Measurements from ENCODE around the gene TMED1. TPM values are rescaled to one million over a fixed set of nuclear protein-coding genes. Genes with fewer than 3 reads are reported as not detected.
"Not testable (repeated sequence)": the region's sequence is repeated elsewhere in the genome, so short reads cannot be mapped to it uniquely, and the experiment has no call there.

TMED1 gene
- total and polyA plus RNA-seq, 2 donors (not counting 1 experiment from before 2014, with no cell fraction given) = 40.1 to 42.3 TPM

GRCh38 chr19:10842788-10843187 is 6.8 kb upstream of the TMED1 start:
- no peaks in the 10 kb centered on the region for H3K4me1 ChIP-seq (ENCODE audit: control insufficient read depth, extremely low read depth, insufficient read depth, low read length)
- no peaks in the 10 kb centered on the region for H3K9me3 ChIP-seq (ENCODE audit: control insufficient read depth, insufficient read depth, low read depth, low read length)
- H3K79me2 ChIP-seq (ENCODE audit: control insufficient read depth, insufficient read depth, low read length) = no peaks in the 10 kb centered on the region
- no peaks in the 10 kb centered on the region for H4K20me1 ChIP-seq (ENCODE audit: control insufficient read depth, extremely low read depth, insufficient read depth, low read length)
- H3K4me2 ChIP-seq (ENCODE audit: extremely low read depth, insufficient read depth, low read length) = no peak overlapping the region
- no peak overlapping the region for H2AFZ ChIP-seq (ENCODE audit: low read length)
- TF ChIP-seq EZH2 (IDR thresholded peaks at IDR 0.05; ENCODE audit: low read length, missing control alignments) (no peak), CTCF (conservative IDR thresholded peaks at IDR 0.05 in 1 of 2, IDR thresholded peaks at IDR 0.05 in 1 of 2; ENCODE audit: low read depth in 1 of 2, low read length in 2 of 2) (no peak)
- no peaks in the 10 kb centered on the region for H3K36me3 ChIP-seq (ENCODE audit: control insufficient read depth, insufficient read depth, low read length)
- no peak overlapping the region for H3K4me3 ChIP-seq (replicated peaks in 1 of 4; ENCODE audit: control extremely low read depth in 1 of 4, insufficient read depth in 1 of 4, low read depth in 3 of 4, low read length in 4 of 4)
- H3K27me3 ChIP-seq (ENCODE audit: control insufficient read depth, insufficient read depth, low read length) = no peaks in the 10 kb centered on the region
- DNase-seq (ENCODE audit: low read depth in 2 of 2) = no peak
- H3K9ac ChIP-seq (ENCODE audit: insufficient read depth, low read length) = no peak overlapping the region
- H3K27ac ChIP-seq (ENCODE audit: insufficient read depth, low read length) = no peak overlapping the region

GRCh38 chr19:10839114-10840050 is 3.4 kb upstream of the TMED1 start:
- no peak for TF ChIP-seq CTCF (conservative IDR thresholded peaks at IDR 0.05 in 1 of 2, IDR thresholded peaks at IDR 0.05 in 1 of 2; ENCODE audit: low read depth in 1 of 2, low read length in 2 of 2)
- Histone ChIP-seq H3K4me3 (replicated peaks in 1 of 4; ENCODE audit: control extremely low read depth in 1 of 4, insufficient read depth in 1 of 4, low read depth in 3 of 4, low read length in 4 of 4) (no peak overlapping the region), H4K20me1 (ENCODE audit: control insufficient read depth, extremely low read depth, insufficient read depth, low read length) (no peaks in the 10 kb centered on the region), H3K79me2 (ENCODE audit: control insufficient read depth, insufficient read depth, low read length) (no peaks in the 10 kb centered on the region), H3K4me2 (ENCODE audit: extremely low read depth, insufficient read depth, low read length) (no peak overlapping the region), H3K36me3 (ENCODE audit: control insufficient read depth, insufficient read depth, low read length) (peaks cover 4% of the 10 kb centered on the region), H3K9ac (ENCODE audit: insufficient read depth, low read length) (no peak overlapping the region), H3K27me3 (ENCODE audit: control insufficient read depth, insufficient read depth, low read length) (no peaks in the 10 kb centered on the region), H3K9me3 (ENCODE audit: control insufficient read depth, insufficient read depth, low read depth, low read length) (no peaks in the 10 kb centered on the region), H2AFZ (ENCODE audit: low read length) (no peak overlapping the region), H3K4me1 (ENCODE audit: control insufficient read depth, extremely low read depth, insufficient read depth, low read length) (peaks cover 8% of the 10 kb centered on the region), H3K27ac (ENCODE audit: insufficient read depth, low read length) (no peak overlapping the region)
- DNase-seq (ENCODE audit: low read depth in 2 of 2) = no peak

- peaks cover 4% of the 10 kb centered on the region for H3K36me3 ChIP-seq (ENCODE audit: control insufficient read depth, insufficient read depth, low read length)
- H3K4me3 ChIP-seq (replicated peaks in 1 of 4; ENCODE audit: control extremely low read depth in 1 of 4, insufficient read depth in 1 of 4, low read depth in 3 of 4, low read length in 4 of 4) = no peak overlapping the region
- TF ChIP-seq EZH2 (IDR thresholded peaks at IDR 0.05; ENCODE audit: low read length, missing control alignments) (no peak), CTCF (conservative IDR thresholded peaks at IDR 0.05 in 1 of 2, IDR thresholded peaks at IDR 0.05 in 1 of 2; ENCODE audit: low read depth in 1 of 2, low read length in 2 of 2) (no peak)
- no peak for DNase-seq (ENCODE audit: low read depth in 2 of 2)
- no peak overlapping the region for H3K9ac ChIP-seq (ENCODE audit: insufficient read depth, low read length)
- peaks cover 8% of the 10 kb centered on the region for H3K4me1 ChIP-seq (ENCODE audit: control insufficient read depth, extremely low read depth, insufficient read depth, low read length)
- no peak overlapping the region for H3K27ac ChIP-seq (ENCODE audit: insufficient read depth, low read length)
- H3K9me3 ChIP-seq (ENCODE audit: control insufficient read depth, insufficient read depth, low read depth, low read length) = no peaks in the 10 kb centered on the region
- H3K4me2 ChIP-seq (ENCODE audit: extremely low read depth, insufficient read depth, low read length) = no peak overlapping the region
- no peaks in the 10 kb centered on the region for H3K79me2 ChIP-seq (ENCODE audit: control insufficient read depth, insufficient read depth, low read length)
- no peak overlapping the region for H2AFZ ChIP-seq (ENCODE audit: low read length)
- H3K27me3 ChIP-seq (ENCODE audit: control insufficient read depth, insufficient read depth, low read length) = no peaks in the 10 kb centered on the region
- H4K20me1 ChIP-seq (ENCODE audit: control insufficient read depth, extremely low read depth, insufficient read depth, low read length) = no peaks in the 10 kb centered on the region
These were observed 2.4 kb upstream of the TMED1 start for GRCh38 chr19:10838377-10838776.

- H2AFZ ChIP-seq (ENCODE audit: low read length); H4K20me1 ChIP-seq (ENCODE audit: control insufficient read depth, extremely low read depth, insufficient read depth, low read length); H3K4me1 ChIP-seq (ENCODE audit: control insufficient read depth, extremely low read depth, insufficient read depth, low read length); H3K27ac ChIP-seq (ENCODE audit: insufficient read depth, low read length); H3K4me2 ChIP-seq (ENCODE audit: extremely low read depth, insufficient read depth, low read length); H3K9me3 ChIP-seq (ENCODE audit: control insufficient read depth, insufficient read depth, low read depth, low read length); DNase-seq (ENCODE audit: low read depth in 2 of 2); H3K9ac ChIP-seq (ENCODE audit: insufficient read depth, low read length); H3K36me3 ChIP-seq (ENCODE audit: control insufficient read depth, insufficient read depth, low read length); H3K79me2 ChIP-seq (ENCODE audit: control insufficient read depth, insufficient read depth, low read length); H3K27me3 ChIP-seq (ENCODE audit: control insufficient read depth, insufficient read depth, low read length); H3K4me3 ChIP-seq (replicated peaks in 1 of 4; ENCODE audit: control extremely low read depth in 1 of 4, insufficient read depth in 1 of 4, low read depth in 3 of 4, low read length in 4 of 4): not testable (repeated sequence)
These were observed 1.6 kb upstream of the TMED1 start for GRCh38 chr19:10837649-10838048.
